Neural crest cell (in vitro differentiated cells): ENCODE measurements around the gene TMEM39A. TPM values are rescaled to one million over a fixed set of nuclear protein-coding genes. Genes with fewer than 3 reads are reported as not detected.

Source experiments
- DNase-seq: peaks from one replicate; pipeline ENCODE4 v3.0.0; 2021; ENCODE audit warnings: low read depth, mixed read lengths, low spot score
- H3K27ac Mint-ChIP-seq: one replicate; pipeline ENCODE4 v1.8.0; 2021; ENCODE audit warnings: mild to moderate bottlenecking, mixed read lengths; ENCODE audit not compliant: unreplicated experiment
- H3K27me3 Mint-ChIP-seq: 2 replicates; pipeline ENCODE4 v1.8.0; 2021; ENCODE audit warnings: low read depth, mild to moderate bottlenecking, mixed read lengths
- H3K36me3 Mint-ChIP-seq: 2 replicates; pipeline ENCODE4 v1.8.0; 2021; ENCODE audit warnings: low read depth, mild to moderate bottlenecking, mixed read lengths
- H3K4me1 Mint-ChIP-seq: 2 replicates; pipeline ENCODE4 v1.8.0; 2021; ENCODE audit warnings: mixed read lengths
- H3K4me3 Mint-ChIP-seq: one replicate; pipeline ENCODE4 v1.8.0; 2021; ENCODE audit warnings: mild to moderate bottlenecking, mixed read lengths
- H3K9me3 Mint-ChIP-seq: 2 replicates; pipeline ENCODE4 v1.8.0; 2021; ENCODE audit warnings: mixed read lengths
- total RNA-seq: library from RNA; stranded (reverse); gene quantifications from 2 replicates; pipeline ENCODE4 v1.2.1, GENCODE V29; 2021
- TF ChIP-seq, protein P1 (sequence below): fragments of 200-600 bp; sonication (generic); conservative IDR thresholded peaks from 2 replicates; pipeline ENCODE4 v1.5.0; 2021; ENCODE audit warnings: antibody characterized with exemption, mild to moderate bottlenecking

The TMEM39A gene
- total RNA-seq, 1 donor from 2014 or later, result 36.1 TPM

DNA sequence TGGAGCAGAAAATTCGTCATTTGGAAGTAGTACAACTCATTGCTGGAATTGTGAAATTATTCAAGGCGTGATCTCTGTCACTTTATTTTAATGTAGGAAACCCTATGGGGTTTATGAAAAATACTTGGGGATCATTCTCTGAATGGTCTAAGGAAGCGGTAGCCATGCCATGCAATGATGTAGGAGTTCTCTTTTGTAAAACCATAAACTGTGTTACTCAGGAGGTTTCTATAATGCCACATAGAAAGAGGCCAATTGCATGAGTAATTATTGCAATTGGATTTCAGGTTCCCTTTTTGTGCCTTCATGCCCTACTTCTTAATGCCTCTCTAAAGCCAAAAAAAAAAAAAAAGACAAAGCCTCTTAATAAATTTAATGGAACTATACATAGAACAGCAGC, 29.4 kb upstream of the TMEM39A start:
- Mint-ChIP-seq H3K27ac (no peak overlapping the region), H3K36me3 (peaks cover 14% of the 10 kb centered on the region), H3K27me3 (no peaks in the 10 kb centered on the region), H3K9me3 (no peaks in the 10 kb centered on the region), H3K4me1 (peaks cover 7% of the 10 kb centered on the region), H3K4me3 (no peak overlapping the region)
- TF ChIP-seq, protein P1, sequence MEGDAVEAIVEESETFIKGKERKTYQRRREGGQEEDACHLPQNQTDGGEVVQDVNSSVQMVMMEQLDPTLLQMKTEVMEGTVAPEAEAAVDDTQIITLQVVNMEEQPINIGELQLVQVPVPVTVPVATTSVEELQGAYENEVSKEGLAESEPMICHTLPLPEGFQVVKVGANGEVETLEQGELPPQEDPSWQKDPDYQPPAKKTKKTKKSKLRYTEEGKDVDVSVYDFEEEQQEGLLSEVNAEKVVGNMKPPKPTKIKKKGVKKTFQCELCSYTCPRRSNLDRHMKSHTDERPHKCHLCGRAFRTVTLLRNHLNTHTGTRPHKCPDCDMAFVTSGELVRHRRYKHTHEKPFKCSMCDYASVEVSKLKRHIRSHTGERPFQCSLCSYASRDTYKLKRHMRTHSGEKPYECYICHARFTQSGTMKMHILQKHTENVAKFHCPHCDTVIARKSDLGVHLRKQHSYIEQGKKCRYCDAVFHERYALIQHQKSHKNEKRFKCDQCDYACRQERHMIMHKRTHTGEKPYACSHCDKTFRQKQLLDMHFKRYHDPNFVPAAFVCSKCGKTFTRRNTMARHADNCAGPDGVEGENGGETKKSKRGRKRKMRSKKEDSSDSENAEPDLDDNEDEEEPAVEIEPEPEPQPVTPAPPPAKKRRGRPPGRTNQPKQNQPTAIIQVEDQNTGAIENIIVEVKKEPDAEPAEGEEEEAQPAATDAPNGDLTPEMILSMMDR, result no peak
- no peak for DNase-seq

DNA sequence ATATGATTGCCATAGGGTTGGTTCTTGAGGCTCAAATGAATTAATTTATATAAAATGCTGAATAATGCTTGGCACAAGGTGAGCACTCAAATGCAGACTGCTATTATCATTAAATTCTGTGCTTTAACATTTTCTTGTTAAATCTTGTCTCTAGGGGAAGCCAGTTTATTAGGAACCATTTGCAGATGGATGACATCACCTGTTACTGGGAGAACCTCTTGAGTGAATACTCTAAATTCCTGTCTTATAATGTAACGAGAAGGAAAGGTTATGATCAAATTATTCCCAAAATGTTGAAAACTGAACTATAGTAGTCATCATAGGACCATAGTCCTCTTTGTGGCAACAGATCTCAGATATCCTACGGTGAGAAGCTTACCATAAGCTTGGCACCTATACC, 28.7 kb upstream of the TMEM39A start:
- no peak for DNase-seq
- Mint-ChIP-seq H3K9me3 (no peaks in the 10 kb centered on the region), H3K36me3 (peaks cover 14% of the 10 kb centered on the region), H3K4me3 (no peak overlapping the region), H3K4me1 (no peaks in the 10 kb centered on the region), H3K27ac (no peak overlapping the region), H3K27me3 (no peaks in the 10 kb centered on the region)
- TF ChIP-seq, protein P1, result no peak

DNA sequence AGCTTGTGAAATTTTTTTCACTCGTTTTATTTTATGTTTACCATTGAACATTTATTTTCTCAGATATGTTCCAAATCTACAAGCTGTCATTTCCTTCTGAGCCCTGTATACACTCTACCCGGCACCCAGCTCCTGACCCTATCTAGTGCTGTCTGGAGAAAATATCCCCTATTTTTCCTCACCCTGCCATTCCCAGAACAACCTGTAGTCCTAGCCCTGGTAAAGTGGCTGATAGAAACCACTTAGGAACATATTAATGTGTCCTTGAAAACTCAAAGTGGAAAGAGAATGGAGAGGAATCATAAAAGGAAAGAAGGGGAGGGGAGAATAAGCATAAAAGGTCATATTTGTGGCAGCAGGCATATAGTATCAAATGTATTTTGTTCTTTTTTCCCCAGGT, 26.7 kb upstream of the TMEM39A start:
- no peaks in the 10 kb centered on the region for H3K27me3 Mint-ChIP-seq
- H3K4me1 Mint-ChIP-seq, result no peaks in the 10 kb centered on the region
- DNase-seq, result no peak
- no peak overlapping the region for H3K27ac Mint-ChIP-seq
- TF ChIP-seq, protein P1, result peak; percentile 25
- H3K9me3 Mint-ChIP-seq, result no peaks in the 10 kb centered on the region
- H3K36me3 Mint-ChIP-seq, result peaks cover 14% of the 10 kb centered on the region
- no peak overlapping the region for H3K4me3 Mint-ChIP-seq

DNA sequence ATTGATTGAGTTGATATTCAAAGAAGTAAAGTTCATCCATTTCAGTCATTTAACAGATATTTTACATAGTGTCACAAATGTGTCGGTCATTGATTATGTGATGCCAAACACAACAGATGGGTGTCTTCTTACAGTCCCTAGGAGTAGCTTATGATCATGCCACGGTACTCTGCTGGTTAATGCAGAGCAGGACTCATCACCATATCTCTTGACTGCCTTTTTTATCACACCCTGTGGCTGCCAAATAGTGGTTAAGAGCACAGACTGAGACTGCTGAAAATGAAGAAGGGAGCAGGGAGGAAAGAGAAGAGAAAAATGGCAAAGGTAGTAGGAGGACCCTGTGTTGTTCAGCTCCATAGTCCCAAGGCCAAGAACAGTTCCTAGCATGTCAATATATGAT, 22.1 kb upstream of the TMEM39A start:
- no peak for DNase-seq
- H3K36me3 Mint-ChIP-seq, result no peaks in the 10 kb centered on the region
- TF ChIP-seq, protein P1, result no peak
- no peak overlapping the region for H3K4me3 Mint-ChIP-seq
- no peak overlapping the region for H3K27ac Mint-ChIP-seq
- H3K9me3 Mint-ChIP-seq, result no peaks in the 10 kb centered on the region
- H3K4me1 Mint-ChIP-seq, result no peaks in the 10 kb centered on the region
- no peaks in the 10 kb centered on the region for H3K27me3 Mint-ChIP-seq

DNA sequence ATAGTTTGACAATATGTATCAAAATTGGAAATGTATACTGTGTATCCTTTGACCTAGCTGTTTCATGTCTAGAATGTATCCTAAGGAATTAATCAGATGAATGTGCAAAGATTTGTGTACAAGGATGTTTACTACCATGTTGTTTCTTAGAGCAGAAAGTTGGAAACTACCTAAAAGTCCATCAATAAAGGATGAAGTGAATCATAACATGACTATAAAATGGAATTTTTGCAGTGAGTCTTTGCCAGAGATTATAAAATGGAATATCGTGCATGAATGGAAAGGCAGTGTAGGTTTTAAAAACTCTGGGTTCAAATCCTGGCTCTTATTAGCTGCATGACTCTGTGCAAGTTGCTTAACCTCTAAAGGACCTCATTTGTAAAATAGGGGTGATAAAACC, 19.7 kb upstream of the TMEM39A start:
- Mint-ChIP-seq H3K36me3 (peaks cover 3% of the 10 kb centered on the region), H3K27ac (no peak overlapping the region), H3K4me1 (no peaks in the 10 kb centered on the region), H3K4me3 (no peak overlapping the region), H3K27me3 (no peaks in the 10 kb centered on the region), H3K9me3 (no peaks in the 10 kb centered on the region)
- no peak for DNase-seq
- TF ChIP-seq, protein P1, result no peak

DNA sequence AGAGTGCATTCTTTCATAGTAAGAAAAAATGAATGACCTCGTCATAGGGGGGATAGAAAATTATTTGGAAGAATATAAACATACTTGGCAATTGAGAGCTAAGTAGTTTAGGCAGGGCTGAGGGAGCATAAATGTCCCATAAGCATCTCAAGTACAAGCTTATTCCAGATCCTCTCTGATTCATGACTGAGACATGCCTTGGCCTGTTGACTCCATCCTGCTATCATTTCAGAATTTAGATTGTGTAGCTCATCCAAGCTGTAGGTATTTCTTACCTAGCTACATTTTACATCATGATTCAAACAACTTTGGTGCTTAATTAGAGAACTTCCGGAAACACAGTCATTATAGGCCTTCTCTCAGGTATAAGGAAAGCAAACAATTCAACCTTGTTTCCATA, 17.7 kb upstream of the TMEM39A start:
- Mint-ChIP-seq H3K4me3 (no peak overlapping the region), H3K36me3 (peaks cover 3% of the 10 kb centered on the region), H3K4me1 (no peaks in the 10 kb centered on the region), H3K9me3 (no peaks in the 10 kb centered on the region), H3K27me3 (no peaks in the 10 kb centered on the region), H3K27ac (no peak overlapping the region)
- TF ChIP-seq, protein P1, result no peak
- DNase-seq, result no peak
